CD4-positive, alpha-beta T cell treated with Interleukin-10 for 1 hour (primary cell): Measurements from ENCODE around the gene ZYG11B.
A peak's percentile ranks its signal among the peaks of the same experiment; 100 is the strongest.
"Not testable (repeated sequence)": the region's sequence is repeated elsewhere in the genome, so short reads cannot be mapped to it uniquely, and the experiment has no call there.

ENCODE experiments used
- DNase-seq: peaks from one replicate; pipeline ENCODE4 v3.0.0-alpha.2; 2020

Gene ZYG11B

GRCh38 chr1:52759908-52760307 is 33.7 kb downstream of the ZYG11B start:
- no peak for DNase-seq

DNA sequence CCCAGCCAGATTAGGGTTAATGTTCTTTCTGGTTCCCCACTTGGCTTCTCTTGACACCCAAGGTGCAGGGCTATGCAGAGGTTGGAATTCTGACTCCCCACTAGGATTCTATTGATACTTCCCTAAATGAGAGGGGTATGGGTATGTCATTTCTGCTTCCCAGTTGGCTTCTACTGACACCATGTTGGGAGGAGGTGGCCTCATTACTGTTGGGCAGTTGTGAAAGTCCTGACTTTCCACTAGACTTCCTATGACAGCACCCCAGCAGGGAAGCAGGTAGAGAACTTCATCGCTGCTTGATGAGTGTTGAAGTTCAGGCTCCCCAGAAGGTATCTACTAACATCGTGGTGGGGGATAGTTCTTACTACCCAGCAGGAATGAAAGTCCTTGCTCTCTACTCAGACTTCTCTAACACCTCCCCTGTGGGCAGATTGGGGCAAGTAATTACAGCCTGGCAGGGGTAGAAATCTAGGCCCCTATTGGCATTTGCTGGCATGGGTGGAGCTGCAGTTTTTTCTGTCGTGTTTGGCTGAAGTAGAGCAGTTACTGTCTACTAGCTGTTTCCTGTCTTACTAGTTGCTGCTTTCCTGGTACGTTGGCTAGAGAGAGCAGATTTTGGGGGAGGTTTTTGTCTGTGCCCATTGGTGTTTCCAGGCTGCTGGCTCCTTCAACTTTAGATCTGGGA is 41.5 kb downstream of the ZYG11B start:
- no peak for DNase-seq

GRCh38 chr1:52769346-52770033 is 43.2 kb downstream of the ZYG11B start:
- no peak for DNase-seq

DNA sequence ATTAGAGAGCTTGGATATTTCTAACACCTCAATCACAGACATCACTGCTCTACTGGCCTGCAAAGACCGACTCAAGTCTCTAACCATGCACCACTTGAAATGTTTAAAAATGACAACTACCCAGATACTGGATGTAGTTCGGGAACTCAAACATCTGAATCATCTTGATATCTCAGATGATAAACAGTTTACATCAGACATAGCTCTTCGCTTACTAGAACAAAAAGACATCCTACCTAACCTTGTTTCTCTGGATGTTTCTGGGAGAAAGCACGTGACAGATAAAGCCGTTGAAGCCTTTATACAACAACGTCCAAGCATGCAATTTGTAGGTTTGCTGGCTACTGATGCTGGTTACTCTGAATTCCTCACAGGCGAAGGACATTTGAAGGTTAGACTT is 45.1 kb downstream of the ZYG11B start:
- DNase-seq = no peak

DNA sequence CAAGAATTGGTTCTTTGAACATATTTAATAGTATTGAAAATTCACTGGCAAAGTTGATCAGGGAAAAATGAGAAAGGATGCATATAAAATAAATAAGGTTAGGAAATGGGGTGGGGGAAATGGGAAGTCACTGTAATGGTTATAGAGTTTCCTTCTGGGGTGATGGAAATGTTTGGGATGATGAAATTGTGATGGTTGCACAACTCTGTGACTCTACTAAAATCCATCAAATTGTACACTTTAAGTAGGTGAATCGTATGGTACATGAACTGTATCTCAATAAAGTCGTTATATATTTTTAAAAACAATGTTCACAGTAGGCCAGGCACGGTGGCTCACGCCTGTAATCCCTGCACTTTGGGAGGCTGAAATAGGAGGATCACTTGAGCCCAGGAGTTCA is 59.9 kb downstream of the ZYG11B start:
- no peak for DNase-seq

DNA sequence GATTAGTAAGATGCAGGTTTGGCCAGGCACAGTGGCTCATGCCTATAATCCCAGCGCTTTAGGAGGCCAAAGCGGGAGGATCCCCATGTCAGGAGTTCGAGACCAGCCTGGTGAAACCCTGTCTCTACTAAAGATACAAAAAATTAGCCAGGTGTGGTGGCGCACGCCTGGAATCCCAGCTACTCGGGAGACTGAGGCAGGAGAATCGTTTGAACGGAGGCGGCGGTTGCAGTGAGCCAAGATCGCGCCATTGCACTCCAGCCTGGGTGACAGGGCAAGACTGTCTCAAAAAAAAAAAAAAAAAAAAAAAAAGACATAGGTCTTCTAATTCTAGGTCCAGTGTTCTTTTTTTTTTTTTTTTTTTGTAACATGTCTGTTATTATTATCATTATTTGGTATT is 64.2 kb downstream of the ZYG11B start:
- DNase-seq = not testable (repeated sequence)

GRCh38 chr1:52792036-52792435 is 65.8 kb downstream of the ZYG11B start:
- DNase-seq = no peak

- not testable (repeated sequence) for DNase-seq
Observed at GRCh38 chr1:52793717-52794116, 67.5 kb downstream of the ZYG11B start.

GRCh38 chr1:52795464-52795863 is 69.2 kb downstream of the ZYG11B start:
- no peak for DNase-seq

GRCh38 chr1:52798331-52798730 is 72.1 kb downstream of the ZYG11B start:
- DNase-seq = no peak

- no peak for DNase-seq
Observed at GRCh38 chr1:52801011-52801410, 74.8 kb downstream of the ZYG11B start.

GRCh38 chr1:52804083-52804482 is 77.8 kb downstream of the ZYG11B start:
- not testable (repeated sequence) for DNase-seq

DNA sequence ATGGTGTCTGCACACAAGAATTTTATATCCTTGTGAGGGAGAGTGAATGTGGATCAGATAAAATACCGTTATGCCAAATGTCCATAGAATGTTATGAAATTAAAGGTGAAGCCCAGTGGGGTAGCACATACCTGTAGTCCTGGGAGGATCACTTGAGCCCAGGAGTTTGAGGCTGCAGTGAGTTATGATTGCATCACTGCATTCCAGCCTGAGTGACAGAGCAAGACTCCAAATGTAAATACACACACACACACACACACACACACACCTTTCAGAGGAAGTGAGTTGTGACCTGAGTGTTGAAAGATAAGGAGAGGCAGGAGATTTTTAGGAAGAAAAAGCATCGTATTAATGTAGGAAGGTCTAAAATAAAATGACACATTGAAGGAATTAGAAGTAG is 88.2 kb downstream of the ZYG11B start:
- no peak for DNase-seq

GRCh38 chr1:52820830-52821229 is 94.6 kb downstream of the ZYG11B start:
- not testable (repeated sequence) for DNase-seq

DNA sequence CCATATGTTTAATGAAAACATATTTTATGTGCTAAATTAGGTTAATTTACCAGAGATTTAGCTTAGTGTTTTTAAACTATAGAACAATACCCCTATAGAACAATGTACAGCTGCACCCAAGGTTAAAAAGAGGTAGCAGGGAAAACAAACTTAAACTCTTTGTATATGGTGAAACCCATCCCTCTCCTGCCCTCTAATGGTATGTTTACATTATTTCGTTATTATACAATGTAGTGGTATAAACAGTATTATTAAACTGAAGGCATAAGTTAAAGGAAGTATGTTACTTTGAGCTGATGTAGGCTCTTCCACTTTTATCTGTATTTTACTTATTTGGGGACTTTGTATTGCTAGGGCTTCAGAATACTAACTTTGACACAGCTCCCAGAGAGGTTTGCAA is 99.6 kb downstream of the ZYG11B start:
- DNase-seq = no peak

GRCh38 chr1:52834798-52835197 is 108.5 kb downstream of the ZYG11B start:
- no peak for DNase-seq

- no peak for DNase-seq
Observed at GRCh38 chr1:52836035-52836434, 109.8 kb downstream of the ZYG11B start.

DNA sequence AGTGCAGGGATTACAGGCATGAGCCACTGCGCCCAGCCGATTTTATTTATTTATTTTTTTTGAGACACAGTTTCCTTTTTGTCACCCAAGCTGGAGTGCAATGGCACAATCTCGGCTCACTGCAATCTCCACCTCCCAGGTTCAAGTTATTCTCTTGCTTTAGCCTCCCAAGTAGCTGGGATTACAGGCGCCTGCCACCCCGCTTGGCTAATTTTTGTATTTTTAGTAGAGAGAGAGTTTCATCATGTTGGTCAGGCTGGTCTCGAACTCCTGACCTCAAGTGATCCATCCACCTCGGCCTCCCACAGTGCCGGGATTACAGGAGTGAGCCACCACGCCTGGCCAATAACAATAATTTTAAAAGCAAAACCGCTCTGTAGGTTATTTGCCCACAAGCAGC is 112.9 kb downstream of the ZYG11B start:
- DNase-seq = not testable (repeated sequence)

- DNase-seq = peak; percentile 69
Observed at GRCh38 chr1:52842643-52843310, 116.5 kb downstream of the ZYG11B start, which contains the start of gene ZYG11A. Gene ZYG11A, plus strand, starts transcription at chr1:52842760. Its CDS starts 124 bp downstream, at chr1:52842884.

GRCh38 chr1:52845119-52845518 is 118.9 kb downstream of the ZYG11B start:
- not testable (repeated sequence) for DNase-seq

DNA sequence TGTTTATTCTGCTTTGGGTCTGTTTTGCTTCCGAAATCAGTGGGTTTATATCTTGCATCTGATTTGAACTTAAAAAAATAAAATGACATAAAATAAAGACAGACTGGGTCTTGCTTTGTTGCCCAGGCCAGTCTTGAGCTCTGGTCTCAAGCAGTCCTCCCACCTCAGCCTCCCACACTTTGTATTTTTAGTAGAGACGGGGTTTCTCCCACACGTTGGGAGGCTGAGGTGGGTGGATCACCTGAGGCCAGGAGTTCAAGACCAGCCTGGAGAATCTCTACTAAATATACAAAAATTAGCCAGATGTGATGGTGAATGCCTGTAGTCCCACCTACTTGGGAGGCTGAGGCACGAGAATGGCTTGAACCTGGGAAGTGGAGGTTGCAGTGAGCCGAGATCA is 122.2 kb downstream of the ZYG11B start:
- DNase-seq = no peak

DNA sequence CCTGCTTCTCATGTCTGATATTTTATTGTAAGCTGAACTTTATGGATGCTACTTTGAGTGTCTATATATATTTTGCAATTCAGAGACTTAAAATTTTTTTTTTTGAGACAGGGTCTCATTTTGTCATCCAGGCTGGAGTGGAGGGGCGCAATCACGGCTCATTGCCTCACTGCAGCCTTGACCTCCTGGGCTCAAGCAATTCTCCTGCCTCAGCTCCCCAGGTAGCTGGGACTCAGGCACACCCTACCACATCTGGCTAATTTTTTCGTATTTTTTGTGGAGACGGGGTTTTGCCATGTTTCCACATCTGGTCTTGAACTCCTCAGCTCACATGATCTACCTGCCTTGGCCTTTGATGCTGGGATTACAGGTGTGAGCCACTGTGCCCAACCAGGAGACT is 124.7 kb downstream of the ZYG11B start:
- no peak for DNase-seq

DNA sequence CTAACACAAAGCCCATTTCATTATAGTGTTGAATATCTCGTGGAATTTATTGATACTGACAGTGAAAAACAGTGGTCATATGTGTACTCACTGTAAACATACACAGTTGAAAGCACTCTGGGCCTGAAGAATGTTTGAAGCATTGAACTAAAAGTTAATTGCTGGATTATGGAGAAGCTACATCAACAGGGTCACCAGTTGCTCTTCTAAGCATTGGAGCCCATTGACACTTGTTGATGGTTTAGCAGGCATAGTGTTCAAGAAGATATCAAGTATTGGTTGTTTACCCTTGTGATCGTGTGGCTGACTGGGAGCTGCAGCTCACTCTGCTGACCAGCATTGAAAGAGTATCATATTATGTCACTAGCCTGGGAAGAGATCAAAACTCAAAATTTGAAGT is 126.6 kb downstream of the ZYG11B start:
- DNase-seq = no peak

GRCh38 chr1:52855584-52855983 is 129.3 kb downstream of the ZYG11B start:
- no peak for DNase-seq
